GM23338 (cell line): Measurements from ENCODE around the gene RAX. TPM values are rescaled to one million over a fixed set of nuclear protein-coding genes. Genes with fewer than 3 reads are reported as not detected.

Source experiments
- ATAC-seq: fragments of 200-7000 bp; cut with Tn5 transposase; 3 replicates; pipeline ENCODE4 v1.9.1; 2020
- DNase-seq: peaks from one replicate; pipeline ENCODE4 v3.0.0-alpha.2; 2015; ENCODE audit warnings: low spot score
- H2AFZ ChIP-seq: fragments of 200-600 bp; sonication (generic); 2 replicates; pipeline ENCODE4 v1.8.0; 2016; ENCODE audit warnings: antibody characterized with exemption, mild to moderate bottlenecking, moderate library complexity
- H3F3A ChIP-seq: fragments of 200-600 bp; sonication (generic); replicated peaks from 2 replicates; pipeline ENCODE4 v1.8.0; 2017; ENCODE audit warnings: antibody characterized with exemption, mixed run types, low read depth
- H3K27ac ChIP-seq: fragments of 200-600 bp; sonication (generic); 2 replicates; pipeline ENCODE4 v1.6.1; 2016; ENCODE audit warnings: low read depth
- H3K27me3 ChIP-seq: fragments of 200-600 bp; sonication (generic); 2 replicates; pipeline ENCODE4 v1.8.0; 2016; ENCODE audit warnings: mild to moderate bottlenecking, mixed run types, moderate library complexity; ENCODE audit not compliant: insufficient read depth
- H3K36me3 ChIP-seq: fragments of 200-600 bp; sonication (generic); 2 replicates; pipeline ENCODE4 v1.8.0; 2016; ENCODE audit warnings: mild to moderate bottlenecking; ENCODE audit not compliant: insufficient read depth
- H3K4me1 ChIP-seq: fragments of 200-600 bp; sonication (generic); 2 replicates; pipeline ENCODE4 v1.8.0; 2016; ENCODE audit warnings: mild to moderate bottlenecking, moderate library complexity; ENCODE audit not compliant: insufficient read depth
- H3K4me2 ChIP-seq: fragments of 200-600 bp; sonication (generic); 2 replicates; pipeline ENCODE4 v1.7.1; 2017; ENCODE audit warnings: mixed run types
- H3K4me3 ChIP-seq: fragments of 200-600 bp; sonication (generic); 2 replicates; pipeline ENCODE4 v1.6.1; 2016; ENCODE audit warnings: mixed run types
- H3K79me2 ChIP-seq: fragments of 200-600 bp; sonication (generic); replicated peaks from 2 replicates; pipeline ENCODE4 v1.8.0; 2017; ENCODE audit warnings: mild to moderate bottlenecking; ENCODE audit not compliant: insufficient read depth
- H3K9me2 ChIP-seq: fragments of 200-600 bp; sonication (generic); 2 replicates; pipeline ENCODE4 v1.8.0; 2017; ENCODE audit not compliant: insufficient read depth
- H4K20me1 ChIP-seq: fragments of 200-600 bp; sonication (generic); replicated peaks from 2 replicates; pipeline ENCODE4 v1.8.0; 2017; ENCODE audit warnings: mild to moderate bottlenecking; ENCODE audit not compliant: insufficient read depth
- H3K27ac Mint-ChIP-seq: 2 replicates; pipeline ENCODE4 v1.8.0; 2020; ENCODE audit warnings: inconsistent platforms, mild to moderate bottlenecking, moderate library complexity, mixed read lengths
- H3K27me3 Mint-ChIP-seq: 3 replicates; pipeline ENCODE4 v1.8.0; 2022; ENCODE audit warnings: low read depth, mild to moderate bottlenecking, moderate library complexity, mixed read lengths, inconsistent platforms; ENCODE audit not compliant: insufficient read depth, poor library complexity
- H3K36me3 Mint-ChIP-seq: 3 replicates; pipeline ENCODE4 v1.8.0; 2021; ENCODE audit warnings: low read depth, mild to moderate bottlenecking, inconsistent platforms, moderate library complexity, mixed read lengths
- H3K4me1 Mint-ChIP-seq: 3 replicates; pipeline ENCODE4 v1.8.0; 2020; ENCODE audit warnings: mild to moderate bottlenecking, inconsistent platforms, mixed read lengths
- H3K4me3 Mint-ChIP-seq: 3 replicates; pipeline ENCODE4 v1.8.0; 2021; ENCODE audit warnings: moderate library complexity, mild to moderate bottlenecking, inconsistent platforms, mixed read lengths
- H3K9me3 Mint-ChIP-seq: 3 replicates; pipeline ENCODE4 v1.8.0; 2020; ENCODE audit warnings: moderate library complexity, mild to moderate bottlenecking, inconsistent platforms, mixed read lengths
- EZH2phosphoT487 ChIP-seq: fragments of 200-600 bp; sonication (generic); IDR thresholded peaks from one replicate; pipeline ENCODE4 v1.8.1; 2018; ENCODE audit warnings: antibody characterized with exemption; ENCODE audit not compliant: unreplicated experiment
- NANOG ChIP-seq: IDR thresholded peaks from 2 replicates; pipeline ENCODE4 v1.6.1; 2016; ENCODE audit warnings: antibody characterized with exemption, borderline replicate concordance
- REST ChIP-seq: IDR thresholded peaks from one replicate; pipeline ENCODE4 v1.6.1; 2018; ENCODE audit warnings: antibody characterized with exemption; ENCODE audit not compliant: unreplicated experiment
- STAT1 ChIP-seq: IDR thresholded peaks from one replicate; pipeline ENCODE4 v1.6.1; 2016; ENCODE audit warnings: antibody characterized with exemption; ENCODE audit not compliant: unreplicated experiment
- ZNF114 ChIP-seq: fragments of 250-450 bp; sonication (Bioruptor Pico); IDR thresholded peaks from 2 replicates; pipeline ENCODE4 v1.5.0; 2020; ENCODE audit warnings: mild to moderate bottlenecking, moderate library complexity
- ZNF331 ChIP-seq: fragments of 250-450 bp; sonication (Bioruptor Pico); IDR thresholded peaks from 2 replicates; pipeline ENCODE4 v1.5.0; 2020; ENCODE audit warnings: low read depth, mild to moderate bottlenecking, moderate library complexity
- polyA plus RNA-seq: library from polyadenylated mRNA; unstranded; fragments of >200 nt; fragmentation: Nextera tagmentation; extraction: Ambion mirVana; gene quantifications from 2 replicates; pipeline ENCODE4 v1.2.1, GENCODE V29; 2016
- total RNA-seq: library from RNA; depleted of rRNA; stranded (reverse); fragments of >200 nt; shearing (Covaris generic); gene quantifications from 2 replicates; pipeline ENCODE4 v1.2.3, GENCODE V29; 2014
- TF ChIP-seq, protein P1 (sequence below), 2 experiments: fragments of 200-600 bp in 1 of 2; sonication (generic) in 1 of 2; conservative IDR thresholded peaks; 2 replicates each; pipeline versions ENCODE4 v1.5.1 to v1.6.1; 2016 to 2017; ENCODE audit warnings: antibody characterized with exemption in 2 of 2, low read depth in 2 of 2, mild to moderate bottlenecking in 2 of 2, moderate library complexity in 1 of 2
- TF ChIP-seq, protein P2 (sequence below): fragments of 250-450 bp; sonication (Bioruptor Pico); IDR thresholded peaks from 2 replicates; pipeline ENCODE4 v1.5.0; 2020; ENCODE audit warnings: mild to moderate bottlenecking, moderate library complexity

RAX gene
- total and polyA plus RNA-seq, 2 experiments from 2014 or later: 0.03 to 0.16 TPM

DNA sequence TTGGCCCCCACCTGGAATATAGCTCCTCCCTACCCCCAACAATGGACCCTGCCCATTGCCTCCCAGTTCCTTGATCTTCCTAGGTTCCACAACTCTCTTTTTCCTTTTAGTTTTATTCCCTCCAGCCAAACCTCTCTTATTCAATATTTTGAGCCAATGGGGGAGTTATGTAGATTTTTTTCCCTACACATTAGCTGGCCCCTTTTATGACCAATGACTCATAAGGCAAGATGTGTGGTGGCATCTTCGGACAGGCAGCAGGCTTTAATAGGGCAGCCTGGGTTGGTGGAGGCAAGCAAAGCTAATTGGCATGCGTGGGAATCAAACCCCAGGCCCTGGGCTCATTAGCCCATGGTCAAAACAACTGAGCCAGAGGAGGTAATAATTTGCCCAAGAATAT, 44.1 kb downstream of the RAX start:
- H3K27me3 ChIP-seq: peaks cover 43% of the 10 kb centered on the region
- Mint-ChIP-seq H3K27ac (no peak overlapping the region), H3K9me3 (no peaks in the 10 kb centered on the region; the same call in 2 of the 3 replicates), H3K36me3 (no peaks in the 10 kb centered on the region), H3K4me3 (no peak overlapping the region), H3K27me3 (peaks cover 13% of the 10 kb centered on the region), H3K4me1 (no peaks in the 10 kb centered on the region)
- H3K4me1 ChIP-seq: no peaks in the 10 kb centered on the region
- TF ChIP-seq, protein P1, sequence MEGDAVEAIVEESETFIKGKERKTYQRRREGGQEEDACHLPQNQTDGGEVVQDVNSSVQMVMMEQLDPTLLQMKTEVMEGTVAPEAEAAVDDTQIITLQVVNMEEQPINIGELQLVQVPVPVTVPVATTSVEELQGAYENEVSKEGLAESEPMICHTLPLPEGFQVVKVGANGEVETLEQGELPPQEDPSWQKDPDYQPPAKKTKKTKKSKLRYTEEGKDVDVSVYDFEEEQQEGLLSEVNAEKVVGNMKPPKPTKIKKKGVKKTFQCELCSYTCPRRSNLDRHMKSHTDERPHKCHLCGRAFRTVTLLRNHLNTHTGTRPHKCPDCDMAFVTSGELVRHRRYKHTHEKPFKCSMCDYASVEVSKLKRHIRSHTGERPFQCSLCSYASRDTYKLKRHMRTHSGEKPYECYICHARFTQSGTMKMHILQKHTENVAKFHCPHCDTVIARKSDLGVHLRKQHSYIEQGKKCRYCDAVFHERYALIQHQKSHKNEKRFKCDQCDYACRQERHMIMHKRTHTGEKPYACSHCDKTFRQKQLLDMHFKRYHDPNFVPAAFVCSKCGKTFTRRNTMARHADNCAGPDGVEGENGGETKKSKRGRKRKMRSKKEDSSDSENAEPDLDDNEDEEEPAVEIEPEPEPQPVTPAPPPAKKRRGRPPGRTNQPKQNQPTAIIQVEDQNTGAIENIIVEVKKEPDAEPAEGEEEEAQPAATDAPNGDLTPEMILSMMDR (conservative IDR thresholded peaks at IDR 0.05; ENCODE audit: low read depth in 2 of 2): no peak
- H3K79me2 ChIP-seq: no peaks in the 10 kb centered on the region
- no peaks in the 10 kb centered on the region for H3K36me3 ChIP-seq
- no peaks in the 10 kb centered on the region for H3K9me2 ChIP-seq
- no peaks in the 10 kb centered on the region for H4K20me1 ChIP-seq
- no peak overlapping the region for H2AFZ ChIP-seq
- H3K4me3 ChIP-seq: no peak overlapping the region
- H3K27ac ChIP-seq: no peak overlapping the region
- H3F3A ChIP-seq: 0 out of 2 replicates have a peak, but pooled peaks cover 3% of the 10 kb centered on the region
- no peak for DNase-seq
- no peak overlapping the region for H3K4me2 ChIP-seq
- no peak for ATAC-seq

- H3K4me1 ChIP-seq: no peaks in the 10 kb centered on the region
- 0 out of 2 replicates have a peak, but pooled peaks cover 3% of the 10 kb centered on the region for H3F3A ChIP-seq
- Mint-ChIP-seq H3K4me1 (no peaks in the 10 kb centered on the region), H3K9me3 (no peaks in the 10 kb centered on the region; the same call in 2 of the 3 replicates), H3K27ac (no peak overlapping the region), H3K4me3 (no peak overlapping the region), H3K27me3 (peaks cover 21% of the 10 kb centered on the region), H3K36me3 (no peaks in the 10 kb centered on the region)
- H3K9me2 ChIP-seq: no peaks in the 10 kb centered on the region
- no peak overlapping the region for H2AFZ ChIP-seq
- H4K20me1 ChIP-seq: no peaks in the 10 kb centered on the region
- no peak for ATAC-seq
- H3K79me2 ChIP-seq: no peaks in the 10 kb centered on the region
- H3K36me3 ChIP-seq: no peaks in the 10 kb centered on the region
- DNase-seq: no peak
- no peak overlapping the region for H3K4me2 ChIP-seq
- H3K4me3 ChIP-seq: no peak overlapping the region
- H3K27ac ChIP-seq: no peak overlapping the region
- peaks cover 52% of the 10 kb centered on the region for H3K27me3 ChIP-seq
- TF ChIP-seq ZNF114 (CRISPR knock-in tag) (no peak), EZH2phosphoT487 (no peak), ZNF331 (CRISPR knock-in tag) (no peak), NANOG (no peak), STAT1 (no peak), REST (no peak)
- TF ChIP-seq, protein P1 (conservative IDR thresholded peaks at IDR 0.05; ENCODE audit: low read depth in 2 of 2): no peak
- TF ChIP-seq, protein P2, sequence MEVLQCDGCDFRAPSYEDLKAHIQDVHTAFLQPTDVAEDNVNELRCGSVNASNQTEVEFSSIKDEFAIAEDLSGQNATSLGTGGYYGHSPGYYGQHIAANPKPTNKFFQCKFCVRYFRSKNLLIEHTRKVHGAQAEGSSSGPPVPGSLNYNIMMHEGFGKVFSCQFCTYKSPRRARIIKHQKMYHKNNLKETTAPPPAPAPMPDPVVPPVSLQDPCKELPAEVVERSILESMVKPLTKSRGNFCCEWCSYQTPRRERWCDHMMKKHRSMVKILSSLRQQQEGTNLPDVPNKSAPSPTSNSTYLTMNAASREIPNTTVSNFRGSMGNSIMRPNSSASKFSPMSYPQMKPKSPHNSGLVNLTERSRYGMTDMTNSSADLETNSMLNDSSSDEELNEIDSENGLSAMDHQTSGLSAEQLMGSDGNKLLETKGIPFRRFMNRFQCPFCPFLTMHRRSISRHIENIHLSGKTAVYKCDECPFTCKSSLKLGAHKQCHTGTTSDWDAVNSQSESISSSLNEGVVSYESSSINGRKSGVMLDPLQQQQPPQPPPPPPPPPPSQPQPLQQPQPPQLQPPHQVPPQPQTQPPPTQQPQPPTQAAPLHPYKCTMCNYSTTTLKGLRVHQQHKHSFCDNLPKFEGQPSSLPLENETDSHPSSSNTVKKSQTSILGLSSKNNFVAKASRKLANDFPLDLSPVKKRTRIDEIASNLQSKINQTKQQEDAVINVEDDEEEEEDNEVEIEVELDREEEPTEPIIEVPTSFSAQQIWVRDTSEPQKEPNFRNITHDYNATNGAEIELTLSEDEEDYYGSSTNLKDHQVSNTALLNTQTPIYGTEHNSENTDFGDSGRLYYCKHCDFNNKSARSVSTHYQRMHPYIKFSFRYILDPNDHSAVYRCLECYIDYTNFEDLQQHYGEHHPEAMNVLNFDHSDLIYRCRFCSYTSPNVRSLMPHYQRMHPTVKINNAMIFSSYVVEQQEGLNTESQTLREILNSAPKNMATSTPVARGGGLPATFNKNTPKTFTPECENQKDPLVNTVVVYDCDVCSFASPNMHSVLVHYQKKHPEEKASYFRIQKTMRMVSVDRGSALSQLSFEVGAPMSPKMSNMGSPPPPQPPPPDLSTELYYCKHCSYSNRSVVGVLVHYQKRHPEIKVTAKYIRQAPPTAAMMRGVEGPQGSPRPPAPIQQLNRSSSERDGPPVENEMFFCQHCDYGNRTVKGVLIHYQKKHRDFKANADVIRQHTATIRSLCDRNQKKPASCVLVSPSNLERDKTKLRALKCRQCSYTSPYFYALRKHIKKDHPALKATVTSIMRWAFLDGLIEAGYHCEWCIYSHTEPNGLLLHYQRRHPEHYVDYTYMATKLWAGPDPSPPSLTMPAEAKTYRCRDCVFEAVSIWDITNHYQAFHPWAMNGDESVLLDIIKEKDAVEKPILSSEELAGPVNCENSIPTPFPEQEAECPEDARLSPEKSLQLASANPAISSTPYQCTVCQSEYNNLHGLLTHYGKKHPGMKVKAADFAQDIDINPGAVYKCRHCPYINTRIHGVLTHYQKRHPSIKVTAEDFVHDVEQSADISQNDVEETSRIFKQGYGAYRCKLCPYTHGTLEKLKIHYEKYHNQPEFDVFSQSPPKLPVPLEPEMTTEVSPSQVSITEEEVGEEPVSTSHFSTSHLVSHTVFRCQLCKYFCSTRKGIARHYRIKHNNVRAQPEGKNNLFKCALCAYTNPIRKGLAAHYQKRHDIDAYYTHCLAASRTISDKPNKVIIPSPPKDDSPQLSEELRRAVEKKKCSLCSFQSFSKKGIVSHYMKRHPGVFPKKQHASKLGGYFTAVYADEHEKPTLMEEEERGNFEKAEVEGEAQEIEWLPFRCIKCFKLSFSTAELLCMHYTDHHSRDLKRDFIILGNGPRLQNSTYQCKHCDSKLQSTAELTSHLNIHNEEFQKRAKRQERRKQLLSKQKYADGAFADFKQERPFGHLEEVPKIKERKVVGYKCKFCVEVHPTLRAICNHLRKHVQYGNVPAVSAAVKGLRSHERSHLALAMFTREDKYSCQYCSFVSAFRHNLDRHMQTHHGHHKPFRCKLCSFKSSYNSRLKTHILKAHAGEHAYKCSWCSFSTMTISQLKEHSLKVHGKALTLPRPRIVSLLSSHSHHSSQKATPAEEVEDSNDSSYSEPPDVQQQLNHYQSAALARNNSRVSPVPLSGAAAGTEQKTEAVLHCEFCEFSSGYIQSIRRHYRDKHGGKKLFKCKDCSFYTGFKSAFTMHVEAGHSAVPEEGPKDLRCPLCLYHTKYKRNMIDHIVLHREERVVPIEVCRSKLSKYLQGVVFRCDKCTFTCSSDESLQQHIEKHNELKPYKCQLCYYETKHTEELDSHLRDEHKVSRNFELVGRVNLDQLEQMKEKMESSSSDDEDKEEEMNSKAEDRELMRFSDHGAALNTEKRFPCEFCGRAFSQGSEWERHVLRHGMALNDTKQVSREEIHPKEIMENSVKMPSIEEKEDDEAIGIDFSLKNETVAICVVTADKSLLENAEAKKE (CRISPR knock-in tag): no peak
These were observed 44.9 kb downstream of the RAX start for GRCh38 chr18:59228351-59228750.
